GM13977 (cell line): Measurements from ENCODE around the gene RNF111.

ENCODE experiments used
- DNase-seq: peaks from one replicate; pipeline ENCODE4 v3.0.0; 2012; ENCODE audit warnings: low spot score
- in situ Hi-C: fragments of 300-500 bp; cut with MboI; formaldehyde crosslinking; loops from one replicate; pipeline ENCODE4 v1.12.0; 2022; ENCODE audit warnings: low sequenced_read_pairs, low pct_unique_long_range_greater_than_20kb, mixed read lengths, inconsistent platforms; ENCODE audit not compliant: unreplicated experiment
- TF ChIP-seq, protein P1 (sequence below): IDR thresholded peaks from 2 replicates; pipeline ENCODE4 v1.5.1; 2012; ENCODE audit warnings: mild to moderate bottlenecking, control low read depth; ENCODE audit not compliant: insufficient read depth; ENCODE audit errors: extremely low read depth, missing control alignments

RNF111 gene

DNA sequence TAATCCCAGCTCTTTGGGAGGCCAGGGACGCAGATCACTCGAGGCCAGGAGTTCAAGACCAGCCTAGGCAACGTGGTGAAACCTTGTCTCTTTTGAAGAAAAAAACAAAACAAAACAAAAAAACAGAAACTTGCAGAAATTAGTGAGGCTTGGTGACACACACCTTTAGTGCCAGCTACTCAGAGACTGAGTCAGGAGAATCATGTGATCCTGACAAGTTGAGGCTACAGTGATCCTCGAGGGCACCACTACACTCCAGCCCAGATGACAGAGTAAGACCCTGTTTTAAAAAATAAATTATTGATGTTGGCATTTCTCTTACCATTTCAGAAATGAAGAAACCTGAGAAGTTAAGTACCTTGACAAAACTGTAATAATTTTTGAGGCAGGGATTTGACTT lies 72.9 kb downstream of the RNF111 start:
- TF ChIP-seq, protein P1, sequence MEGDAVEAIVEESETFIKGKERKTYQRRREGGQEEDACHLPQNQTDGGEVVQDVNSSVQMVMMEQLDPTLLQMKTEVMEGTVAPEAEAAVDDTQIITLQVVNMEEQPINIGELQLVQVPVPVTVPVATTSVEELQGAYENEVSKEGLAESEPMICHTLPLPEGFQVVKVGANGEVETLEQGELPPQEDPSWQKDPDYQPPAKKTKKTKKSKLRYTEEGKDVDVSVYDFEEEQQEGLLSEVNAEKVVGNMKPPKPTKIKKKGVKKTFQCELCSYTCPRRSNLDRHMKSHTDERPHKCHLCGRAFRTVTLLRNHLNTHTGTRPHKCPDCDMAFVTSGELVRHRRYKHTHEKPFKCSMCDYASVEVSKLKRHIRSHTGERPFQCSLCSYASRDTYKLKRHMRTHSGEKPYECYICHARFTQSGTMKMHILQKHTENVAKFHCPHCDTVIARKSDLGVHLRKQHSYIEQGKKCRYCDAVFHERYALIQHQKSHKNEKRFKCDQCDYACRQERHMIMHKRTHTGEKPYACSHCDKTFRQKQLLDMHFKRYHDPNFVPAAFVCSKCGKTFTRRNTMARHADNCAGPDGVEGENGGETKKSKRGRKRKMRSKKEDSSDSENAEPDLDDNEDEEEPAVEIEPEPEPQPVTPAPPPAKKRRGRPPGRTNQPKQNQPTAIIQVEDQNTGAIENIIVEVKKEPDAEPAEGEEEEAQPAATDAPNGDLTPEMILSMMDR, result no peak
- DNase-seq, result no peak
- in situ Hi-C loops, result no loop called here

DNA sequence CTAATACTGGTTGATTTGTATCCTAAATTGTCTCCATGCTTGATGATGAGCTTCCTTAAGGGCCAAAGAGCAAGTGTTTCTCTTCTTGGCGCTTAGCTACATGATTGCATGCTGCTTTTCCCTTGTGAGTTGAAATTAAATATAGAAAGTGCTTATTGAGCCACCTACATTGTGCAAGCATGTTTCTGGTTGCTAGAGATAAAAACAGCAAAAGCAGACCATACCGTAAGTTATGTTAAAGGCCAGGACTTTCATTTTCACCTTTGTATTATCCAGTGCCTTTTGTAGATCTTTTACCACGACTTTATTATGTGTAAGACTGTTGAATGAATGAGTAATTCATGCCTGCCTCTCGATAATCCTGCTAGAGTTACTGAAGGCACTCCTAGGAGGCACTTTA lies 75.6 kb downstream of the RNF111 start:
- in situ Hi-C loops, result no loop called here
- TF ChIP-seq, protein P1, result no peak
- DNase-seq, result no peak

DNA sequence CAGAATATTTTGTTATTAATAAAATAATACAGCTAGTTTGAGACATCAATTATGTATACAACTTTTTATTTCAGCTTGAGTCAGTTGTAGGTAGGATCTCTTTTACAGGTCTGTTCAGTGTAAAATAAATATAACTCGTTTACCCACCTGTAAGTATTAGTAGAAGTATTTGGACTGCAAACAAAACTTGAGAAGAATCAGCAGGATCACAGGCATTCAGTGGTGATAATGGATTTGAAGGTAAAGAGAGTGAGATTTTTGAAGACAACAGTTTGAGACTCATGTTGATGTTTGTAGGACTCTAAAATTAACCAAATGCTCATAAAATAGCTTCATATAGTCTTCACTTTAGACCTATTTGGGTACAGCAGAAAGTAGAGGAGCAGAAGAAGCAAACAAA lies 82.0 kb downstream of the RNF111 start:
- TF ChIP-seq, protein P1, result no peak
- in situ Hi-C loops, result no loop called here
- DNase-seq, result no peak

DNA sequence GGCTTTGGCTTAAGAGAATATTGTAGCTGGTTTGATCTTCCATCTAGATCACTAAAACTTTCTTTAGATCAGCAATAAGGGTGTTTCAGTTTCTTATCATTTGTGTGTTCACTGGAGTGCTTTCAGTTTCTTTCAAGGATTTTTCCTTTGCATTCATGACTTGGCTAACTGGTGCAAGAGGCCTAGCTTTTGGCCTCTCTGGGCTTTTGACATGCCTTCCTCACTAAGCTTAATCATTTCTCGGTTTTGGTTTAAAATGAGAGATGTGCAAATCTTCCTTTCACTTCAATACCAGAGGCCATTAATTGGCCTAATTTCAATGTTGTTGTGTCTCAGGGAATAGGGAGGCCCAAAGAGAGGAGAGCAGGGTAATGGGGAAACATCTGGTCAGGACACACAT lies 87.1 kb downstream of the RNF111 start:
- in situ Hi-C loops, result no loop called here
- TF ChIP-seq, protein P1, result no peak
- DNase-seq, result no peak

DNA sequence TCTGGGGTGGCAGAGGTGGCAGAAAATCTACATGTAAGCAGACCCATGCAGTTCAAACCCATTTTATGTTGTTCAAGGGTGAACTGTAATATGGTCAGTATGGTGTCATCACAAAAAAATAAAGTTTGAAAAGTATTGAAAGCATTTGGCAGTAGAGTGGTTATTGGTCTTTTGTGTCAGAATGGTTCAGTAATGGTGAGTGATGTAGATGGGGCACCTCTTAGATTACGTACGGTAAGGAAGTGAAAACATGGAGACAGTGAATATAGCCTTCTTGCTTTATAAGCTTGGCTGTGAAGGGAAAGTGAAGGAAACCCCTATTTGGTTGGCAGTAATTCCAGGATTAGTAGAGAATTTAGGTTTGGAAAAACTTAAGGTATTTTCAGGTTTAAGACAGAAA lies 100.3 kb downstream of the RNF111 start:
- in situ Hi-C loops, result no loop called here
- DNase-seq, result no peak
- TF ChIP-seq, protein P1, result no peak

DNA sequence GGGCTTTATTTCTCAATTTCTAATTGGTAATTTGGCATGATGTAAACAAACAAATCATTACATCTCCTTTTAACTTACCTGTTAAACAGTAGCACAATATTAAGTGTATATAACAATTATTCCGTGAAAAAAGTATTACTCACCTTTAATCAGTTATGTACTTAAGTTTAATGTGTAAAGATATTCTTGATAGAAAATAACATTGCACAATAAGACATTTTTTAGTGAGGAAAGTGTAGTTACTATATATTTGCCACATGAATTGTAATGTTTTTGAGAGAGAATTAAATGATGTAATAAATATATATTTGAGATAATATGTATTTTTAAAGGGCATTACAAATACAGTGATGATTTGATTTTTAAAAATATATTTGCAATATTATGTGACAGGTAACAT lies 106.6 kb downstream of the RNF111 start:
- no peak for DNase-seq
- TF ChIP-seq, protein P1, result no peak
- in situ Hi-C loops, result no loop called here

DNA sequence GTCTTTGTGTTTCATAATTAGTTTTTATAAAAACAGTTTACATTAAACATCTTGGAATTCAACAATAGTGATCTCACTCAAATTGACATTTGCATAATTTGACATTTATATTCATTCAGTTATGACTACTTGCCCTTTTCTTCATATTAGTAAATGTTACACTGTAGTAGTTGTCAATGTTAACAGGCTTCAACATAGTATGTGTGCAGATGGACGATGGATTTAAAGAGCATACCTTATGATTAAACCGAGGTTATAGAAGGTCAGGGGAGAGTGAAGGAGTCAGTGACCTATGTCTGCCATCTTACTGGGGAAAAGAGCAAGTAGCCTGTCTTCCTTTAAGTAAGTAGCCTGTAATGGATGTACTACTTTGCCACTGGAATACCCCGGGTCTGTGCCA lies 109.0 kb downstream of the RNF111 start:
- no peak for DNase-seq
- in situ Hi-C loops, result no loop called here
- TF ChIP-seq, protein P1, result no peak
